Uterus (tissue), 4 donors: Measurements from ENCODE around the gene SENP7. TPM values are rescaled to one million over a fixed set of nuclear protein-coding genes. Genes with fewer than 3 reads are reported as not detected.

Source experiments
- DNase-seq, 2 donors: peaks; one replicate each; pipeline ENCODE4 v3.0.0-alpha.2; 2019 to 2020
- H3K27ac ChIP-seq, 2 donors: fragments of 200-600 bp; sonication (generic); 1 replicate in 1 of 2; 2 replicates in 1 of 2; pipeline ENCODE4 v1.5.1; 2016 to 2018
- H3K27me3 ChIP-seq, 2 donors: fragments of 200-600 bp; sonication (generic); one replicate each; pipeline ENCODE4 v1.5.1; 2018 to 2019; ENCODE audit warnings: control low read depth in 1 of 2
- H3K36me3 ChIP-seq, 2 donors: fragments of 200-600 bp; sonication (generic); one replicate each; pipeline ENCODE4 v1.5.1; 2019; ENCODE audit warnings: control low read depth in 1 of 2
- H3K4me1 ChIP-seq, 2 donors: fragments of 200-600 bp; sonication (generic); one replicate each; pipeline ENCODE4 v1.5.1; 2018 to 2019; ENCODE audit warnings: control low read depth in 1 of 2
- H3K4me3 ChIP-seq, 2 donors: fragments of 200-600 bp; sonication (generic); 1 replicate in 1 of 2; 2 replicates in 1 of 2; pipeline ENCODE4 v1.5.1; 2018 to 2019; ENCODE audit warnings: mild to moderate bottlenecking in 1 of 2
- H3K9me3 ChIP-seq, 2 donors: fragments of 200-600 bp; sonication (generic); one replicate each; pipeline ENCODE4 v1.5.1; 2019; ENCODE audit warnings: control low read depth in 1 of 2
- POLR2A ChIP-seq, 2 donors: fragments of 450-650 bp; IDR thresholded peaks; one replicate each; pipeline ENCODE4 v1.6.1; 2016; ENCODE audit warnings: antibody characterized with exemption in 2 of 2, mild to moderate bottlenecking in 1 of 2, moderate library complexity in 1 of 2
- intact Hi-C: fragments of 100-400 bp; cut with DNase I; formaldehyde crosslinking; loops from one replicate; pipeline ENCODE4 v1.15.1; 2023; ENCODE audit warnings: low total_unique reads
- total RNA-seq, 4 donors: library from RNA; depleted of rRNA in 3 of 4; stranded (reverse); fragments of >200 nt in 3 of 4; gene quantifications; one replicate each; pipeline versions ENCODE4 v1.1.0 to v1.2.4, GENCODE V29; 2014 to 2023
- TF ChIP-seq, protein P1 (sequence below), 4 experiments: fragments of 200-600 bp in 2 of 4; fragments of 450-650 bp in 2 of 4; sonication (generic) in 2 of 4; IDR thresholded peaks; one replicate each; pipeline ENCODE4 v1.5.1; 2016 to 2019; ENCODE audit warnings: antibody characterized with exemption in 4 of 4, mild to moderate bottlenecking in 2 of 4, moderate library complexity in 1 of 4
- donor health status: DM: yes; HTN: yes; CAD: no.

Gene SENP7
- total RNA-seq, 4 donors from 2014 or later, result 28.7 to 101 (median 41.1) TPM

DNA sequence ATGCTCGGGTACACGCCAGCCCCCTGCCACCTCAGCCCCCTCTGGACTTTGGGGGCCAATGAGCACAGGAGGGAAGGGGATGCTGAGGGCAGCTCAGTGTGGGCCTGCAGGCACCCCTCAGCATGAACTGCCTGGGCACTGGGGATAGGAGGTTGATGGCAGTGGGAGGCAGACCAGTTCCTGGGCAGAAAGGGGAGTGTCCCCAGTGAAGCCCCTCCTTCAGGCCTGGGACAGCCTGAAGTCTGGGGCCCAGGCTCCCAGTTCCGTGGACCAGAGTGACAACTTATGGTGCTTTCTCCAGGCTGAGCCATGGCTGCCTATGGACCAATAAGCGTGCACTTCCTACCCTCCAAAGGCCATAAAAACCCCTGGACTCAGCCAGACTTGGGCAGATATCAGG is 129.4 kb downstream of the SENP7 start:
- DNase-seq, result no peak
- Histone ChIP-seq H3K4me1 (peaks cover 0 to 5% of the 10 kb centered on the region in 2 donors), H3K36me3 (no peaks in the 10 kb centered on the region), H3K27ac (peak overlapping the region in 1 of 2 donors; percentile 23), H3K4me3 (no peak overlapping the region), H3K27me3 (no peaks in the 10 kb centered on the region), H3K9me3 (peaks cover 0 to 4% of the 10 kb centered on the region in 2 donors)
- intact Hi-C loops, result no loop called here
- TF ChIP-seq POLR2A (IDR thresholded peaks at IDR 0.05), result no peak
- TF ChIP-seq, protein P1, sequence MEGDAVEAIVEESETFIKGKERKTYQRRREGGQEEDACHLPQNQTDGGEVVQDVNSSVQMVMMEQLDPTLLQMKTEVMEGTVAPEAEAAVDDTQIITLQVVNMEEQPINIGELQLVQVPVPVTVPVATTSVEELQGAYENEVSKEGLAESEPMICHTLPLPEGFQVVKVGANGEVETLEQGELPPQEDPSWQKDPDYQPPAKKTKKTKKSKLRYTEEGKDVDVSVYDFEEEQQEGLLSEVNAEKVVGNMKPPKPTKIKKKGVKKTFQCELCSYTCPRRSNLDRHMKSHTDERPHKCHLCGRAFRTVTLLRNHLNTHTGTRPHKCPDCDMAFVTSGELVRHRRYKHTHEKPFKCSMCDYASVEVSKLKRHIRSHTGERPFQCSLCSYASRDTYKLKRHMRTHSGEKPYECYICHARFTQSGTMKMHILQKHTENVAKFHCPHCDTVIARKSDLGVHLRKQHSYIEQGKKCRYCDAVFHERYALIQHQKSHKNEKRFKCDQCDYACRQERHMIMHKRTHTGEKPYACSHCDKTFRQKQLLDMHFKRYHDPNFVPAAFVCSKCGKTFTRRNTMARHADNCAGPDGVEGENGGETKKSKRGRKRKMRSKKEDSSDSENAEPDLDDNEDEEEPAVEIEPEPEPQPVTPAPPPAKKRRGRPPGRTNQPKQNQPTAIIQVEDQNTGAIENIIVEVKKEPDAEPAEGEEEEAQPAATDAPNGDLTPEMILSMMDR (IDR thresholded peaks at IDR 0.05), result no peak

- H3K27me3 ChIP-seq, result no peaks in the 10 kb centered on the region
- H3K4me1 ChIP-seq, result peaks cover 0 to 5% of the 10 kb centered on the region in 2 donors
- H3K36me3 ChIP-seq, result no peaks in the 10 kb centered on the region
- intact Hi-C loops, result no loop called here
- H3K4me3 ChIP-seq, result no peak overlapping the region
- H3K9me3 ChIP-seq, result no peaks in the 10 kb centered on the region
- TF ChIP-seq, protein P1 (IDR thresholded peaks at IDR 0.05), result no peak
- H3K27ac ChIP-seq, result peak overlapping the region in 1 of 2 donors; percentile 23
- peak in 1 of 2 donors; percentile 49 for DNase-seq
Measured at GRCh38 chr3:101383156-101383575, 129.8 kb downstream of the SENP7 start.

DNA sequence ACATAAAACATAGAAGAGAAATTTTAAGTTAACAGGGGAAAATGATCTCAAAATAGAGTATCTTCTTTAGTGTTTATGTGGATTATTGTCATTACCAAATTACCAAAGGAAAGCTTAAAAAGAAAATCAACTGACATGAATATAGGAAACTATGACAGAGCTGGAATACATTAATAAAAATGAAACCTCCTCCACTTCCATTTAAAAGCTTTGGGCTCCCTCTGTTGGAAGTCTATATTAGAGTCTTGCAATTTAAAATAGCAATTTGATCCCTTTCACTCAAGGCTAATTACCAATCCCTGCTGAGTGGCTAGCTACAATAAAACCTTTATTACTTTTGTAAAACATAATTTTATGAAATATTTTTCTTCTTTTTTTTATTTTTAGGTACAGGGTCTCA is 131.2 kb downstream of the SENP7 start:
- TF ChIP-seq POLR2A (IDR thresholded peaks at IDR 0.05), result no peak
- TF ChIP-seq, protein P1 (IDR thresholded peaks at IDR 0.05), result peak; percentile 40 to 56 (median 53)
- DNase-seq, result no peak
- Histone ChIP-seq H3K27ac (no peak overlapping the region), H3K4me3 (no peak overlapping the region), H3K4me1 (peaks cover 0 to 5% of the 10 kb centered on the region in 2 donors), H3K36me3 (no peaks in the 10 kb centered on the region), H3K27me3 (no peaks in the 10 kb centered on the region), H3K9me3 (no peaks in the 10 kb centered on the region)
- intact Hi-C loops, result no loop called here

- Histone ChIP-seq H3K4me1 (peaks cover 0 to 5% of the 10 kb centered on the region in 2 donors), H3K9me3 (no peaks in the 10 kb centered on the region), H3K27ac (no peak overlapping the region), H3K4me3 (no peak overlapping the region), H3K27me3 (no peaks in the 10 kb centered on the region), H3K36me3 (no peaks in the 10 kb centered on the region)
- DNase-seq, result no peak
- TF ChIP-seq POLR2A (IDR thresholded peaks at IDR 0.05), result no peak
- TF ChIP-seq, protein P1 (IDR thresholded peaks at IDR 0.05), result no peak
- intact Hi-C loops, result no loop called here
Measured at GRCh38 chr3:101379658-101380376, 133.2 kb downstream of the SENP7 start.

- Histone ChIP-seq H3K27me3 (no peaks in the 10 kb centered on the region), H3K36me3 (no peaks in the 10 kb centered on the region), H3K9me3 (no peaks in the 10 kb centered on the region), H3K27ac (peak overlapping the region; percentile 50 to 56), H3K4me1 (peaks cover 0 to 5% of the 10 kb centered on the region in 2 donors), H3K4me3 (no peak overlapping the region)
- no peak for DNase-seq
- intact Hi-C loops, result no loop called here
- TF ChIP-seq, protein P1 (IDR thresholded peaks at IDR 0.05), result no peak
- no peak for TF ChIP-seq POLR2A (IDR thresholded peaks at IDR 0.05)
Measured at GRCh38 chr3:101377796-101378195, 135.2 kb downstream of the SENP7 start.
